ENCODE results near the gene PHF5A. TPM values are rescaled to one million over a fixed set of nuclear protein-coding genes. Genes with fewer than 3 reads are reported as not detected.

Gene PHF5A
- polyA plus RNA-seq, 1 experiment = 44.3 TPM

- no peak for DNase-seq (ENCODE audit: low read depth)
- Histone ChIP-seq H3K36me3 (ENCODE audit: control insufficient read depth, insufficient read depth, low read length) (peaks cover 8% of the 10 kb centered on the region), H3K27me3 (ENCODE audit: control insufficient read depth, insufficient read depth, low read length) (no peaks in the 10 kb centered on the region), H3K4me3 (ENCODE audit: low read depth, low read length) (no peak overlapping the region)
- CTCF ChIA-PET = interaction anchor here (0.8 to 2.9 kb wide), 9 partner anchors 9 to 96 kb away, joined by 3 to 12 read pairs (median 5); no protein-coding TSS in a partner anchor
- no peak for TF ChIP-seq CTCF (IDR thresholded peaks at IDR 0.05; ENCODE audit: insufficient read depth, low read depth, low read length)
- POLR2A ChIA-PET = no interaction called here
Measured at GRCh38 chr22:41499624-41500280, 31.3 kb upstream of the PHF5A start.

GRCh38 chr22:41498303-41498835 lies 29.9 kb upstream of the PHF5A start:
- H3K4me3 ChIP-seq (ENCODE audit: low read depth, low read length) = no peak overlapping the region
- no peaks in the 10 kb centered on the region for H3K27me3 ChIP-seq (ENCODE audit: control insufficient read depth, insufficient read depth, low read length)
- CTCF ChIA-PET = interaction anchor here (2.4 kb wide), 1 partner anchor 19 kb away, joined by 9 read pairs; no protein-coding TSS in a partner anchor
- DNase-seq (ENCODE audit: low read depth) = no peak
- POLR2A ChIA-PET = no interaction called here
- peaks cover 8% of the 10 kb centered on the region for H3K36me3 ChIP-seq (ENCODE audit: control insufficient read depth, insufficient read depth, low read length)
- TF ChIP-seq CTCF (IDR thresholded peaks at IDR 0.05; ENCODE audit: insufficient read depth, low read depth, low read length) = no peak

GRCh38 chr22:41491374-41492100 lies 23.0 kb upstream of the PHF5A start:
- POLR2A ChIA-PET = interaction anchor here (0.5 kb wide), 1 partner anchor 19 kb away, joined by 7 read pairs; no protein-coding TSS in a partner anchor

GRCh38 chr22:41488596-41489385 lies 20.3 kb upstream of the PHF5A start:
- Histone ChIP-seq H3K36me3 (ENCODE audit: control insufficient read depth, insufficient read depth, low read length) (no peaks in the 10 kb centered on the region), H3K27me3 (ENCODE audit: control insufficient read depth, insufficient read depth, low read length) (no peaks in the 10 kb centered on the region), H3K4me3 (ENCODE audit: low read depth, low read length) (no peak overlapping the region)
- POLR2A ChIA-PET = no interaction called here
- CTCF ChIA-PET = interaction anchor here (1.0 to 1.8 kb wide), 3 partner anchors 10 to 86 kb away, joined by 3 to 7 read pairs (median 4); no protein-coding TSS in a partner anchor
- DNase-seq (ENCODE audit: low read depth) = no peak
- no peak for TF ChIP-seq CTCF (IDR thresholded peaks at IDR 0.05; ENCODE audit: insufficient read depth, low read depth, low read length)

More at GRCh38 chr22:41491374-41492100, 23.0 kb upstream of the PHF5A start:
- Histone ChIP-seq H3K27me3 (ENCODE audit: control insufficient read depth, insufficient read depth, low read length) (no peaks in the 10 kb centered on the region), H3K4me3 (ENCODE audit: low read depth, low read length) (no peak overlapping the region), H3K36me3 (ENCODE audit: control insufficient read depth, insufficient read depth, low read length) (peaks cover 2% of the 10 kb centered on the region; the same call in 1 of the 2 replicates)
- CTCF ChIA-PET = interaction anchor here (0.8 to 2.3 kb wide), 6 partner anchors 9 to 87 kb away, joined by 3 to 7 read pairs (median 4); no protein-coding TSS in a partner anchor
- no peak for TF ChIP-seq CTCF (IDR thresholded peaks at IDR 0.05; ENCODE audit: insufficient read depth, low read depth, low read length)
- DNase-seq (ENCODE audit: low read depth) = no peak

Data from BJ (cell line).